ENCODE data around the gene SGPL1.
A peak's percentile ranks its signal among the peaks of the same experiment; 100 is the strongest.

The SGPL1 gene

DNA sequence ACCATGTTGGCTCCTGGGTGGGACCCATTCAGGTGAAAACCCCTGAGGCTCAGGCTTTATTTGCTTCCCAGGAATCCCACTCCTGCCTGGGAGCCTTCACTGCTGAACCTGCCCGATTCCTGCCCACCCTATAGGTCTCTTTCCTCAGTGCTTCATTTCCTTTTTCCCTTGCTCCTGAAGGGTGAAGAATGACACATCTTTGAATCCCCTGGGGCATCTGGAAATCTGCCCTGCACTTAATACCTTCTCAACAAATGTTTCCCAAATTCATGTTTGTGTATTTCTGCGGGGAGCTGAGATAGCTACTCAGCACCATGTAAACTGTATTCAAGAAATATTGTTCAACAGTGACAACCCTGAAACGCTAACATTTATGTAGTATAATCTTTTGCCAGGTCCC, 82.9 kb downstream of the SGPL1 start:
- TF ChIP-seq POLR2A (IDR thresholded peaks at IDR 0.05; ENCODE audit: low read length) (no peak), GATA1 (IDR thresholded peaks at IDR 0.05; ENCODE audit: low read depth, low read length) (no peak)
- no peak for DNase-seq

DNA sequence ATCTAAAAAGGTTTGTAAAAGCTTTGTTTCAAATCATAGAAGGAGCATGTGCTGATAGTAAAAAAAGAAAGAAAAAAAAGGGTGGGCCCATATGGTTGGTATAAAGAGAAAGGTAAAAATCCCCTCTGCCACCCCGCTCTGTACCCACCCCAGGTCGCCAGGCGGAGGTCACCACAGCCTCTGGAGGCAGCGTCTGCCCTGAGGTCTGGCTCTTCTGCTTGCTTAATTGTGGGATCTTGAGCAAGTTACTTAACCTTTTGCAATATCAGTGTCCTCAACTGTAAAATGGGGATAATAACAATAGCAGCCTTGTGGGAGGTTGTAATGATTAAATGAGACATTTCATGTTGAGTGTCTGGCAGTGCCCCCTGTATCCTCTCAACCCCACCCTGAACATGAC, 83.3 kb downstream of the SGPL1 start:
- DNase-seq = no peak
- TF ChIP-seq POLR2A (IDR thresholded peaks at IDR 0.05; ENCODE audit: low read length) (no peak), GATA1 (IDR thresholded peaks at IDR 0.05; ENCODE audit: low read depth, low read length) (no peak)

DNA sequence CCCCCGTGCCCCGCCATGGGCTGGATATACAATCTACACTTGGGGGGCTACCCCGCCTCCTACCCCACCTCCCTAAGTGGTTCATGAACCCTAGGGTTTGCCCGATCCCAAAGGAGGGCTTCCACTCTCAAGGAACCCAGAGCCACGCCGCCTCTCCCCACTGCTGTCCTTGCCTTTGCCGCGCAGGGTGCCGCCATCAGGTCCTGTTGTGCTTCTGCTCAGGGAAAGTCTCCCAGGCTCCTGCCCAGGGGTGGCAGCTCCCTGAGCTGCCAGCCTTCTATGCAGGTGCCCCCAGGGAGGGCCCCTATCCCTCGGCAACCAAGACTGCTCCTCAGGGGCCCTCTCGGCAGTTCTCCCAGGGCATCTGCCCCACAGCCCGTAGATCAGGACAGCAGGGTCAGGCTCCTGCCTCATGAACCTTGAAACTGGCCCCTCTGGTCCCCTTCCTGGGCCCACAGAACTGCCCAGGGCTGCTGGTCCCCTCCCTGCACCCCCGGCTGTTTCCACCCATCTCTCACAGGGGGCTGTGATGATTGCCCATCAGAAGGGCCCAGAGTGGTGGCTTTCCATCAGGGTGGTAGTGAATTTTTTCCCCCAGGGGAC, 85.6 kb downstream of the SGPL1 start:
- DNase-seq = no peak
- no peak for TF ChIP-seq POLR2A (IDR thresholded peaks at IDR 0.05; ENCODE audit: low read length)
- no peak for TF ChIP-seq GATA1 (IDR thresholded peaks at IDR 0.05; ENCODE audit: low read depth, low read length)

DNA sequence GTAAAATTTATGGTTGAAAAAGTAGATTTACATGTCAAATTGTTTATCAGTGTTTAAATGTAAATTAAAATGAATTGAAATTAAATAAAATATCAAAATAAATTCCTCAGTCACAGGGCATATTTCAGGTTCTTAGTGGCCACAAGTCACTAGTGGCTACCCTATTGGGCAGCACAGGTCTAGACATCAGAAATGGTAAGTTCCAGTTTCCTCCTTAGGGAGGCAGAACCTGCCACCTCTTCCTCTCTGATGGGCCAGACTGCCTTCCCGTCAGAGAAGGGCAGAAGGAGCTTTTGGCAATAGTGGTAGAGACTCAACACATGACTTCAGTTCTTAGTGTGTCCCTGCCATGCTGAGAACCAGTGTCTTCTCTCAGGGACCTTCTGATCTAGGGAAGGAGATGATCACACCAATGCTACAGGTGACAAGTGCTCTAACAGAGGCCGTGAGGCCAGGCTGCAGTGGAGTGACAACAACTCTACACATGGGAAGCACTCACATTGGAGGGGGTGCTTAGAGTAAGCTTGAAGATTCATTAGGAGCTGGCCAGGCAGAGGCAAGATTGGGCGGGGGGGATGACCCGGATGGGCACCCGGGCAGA, 87.0 kb downstream of the SGPL1 start:
- no peak for TF ChIP-seq POLR2A (IDR thresholded peaks at IDR 0.05; ENCODE audit: low read length)
- no peak for DNase-seq

DNA sequence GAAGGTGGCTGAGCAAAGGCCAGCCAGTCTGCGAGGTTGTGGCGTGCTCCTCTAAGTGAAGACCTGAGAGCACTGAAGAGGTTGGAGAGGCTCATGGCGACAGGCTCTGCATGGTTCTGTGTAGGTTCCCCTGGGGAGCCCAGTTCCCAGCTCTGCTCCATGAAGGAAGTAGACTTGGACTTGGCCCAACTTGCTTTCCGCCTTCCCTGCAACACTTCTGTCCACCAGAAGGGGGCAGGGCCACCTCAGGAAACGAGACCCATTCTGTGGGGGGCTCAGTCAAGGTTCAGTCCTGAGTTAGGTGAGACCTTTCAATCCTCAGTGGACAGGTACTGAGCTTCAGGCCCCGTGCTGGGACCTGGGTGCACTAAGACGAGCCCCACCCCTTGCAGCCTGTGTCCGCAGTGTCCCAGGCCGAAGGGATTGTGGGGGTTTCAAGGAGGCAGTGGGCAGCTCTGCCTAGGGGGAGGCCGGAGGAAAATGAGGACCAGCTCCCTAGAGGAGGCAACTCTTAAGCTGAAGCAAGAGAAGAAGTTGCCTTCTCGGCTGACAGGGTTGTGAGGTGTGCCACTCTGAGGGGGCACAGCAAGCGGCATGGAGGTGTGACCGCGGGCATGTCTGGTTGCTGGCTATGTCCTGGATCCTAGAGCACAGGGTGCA, 87.6 kb downstream of the SGPL1 start:
- peak; percentile 36 to 57 for DNase-seq
- no peak for TF ChIP-seq GATA1 (IDR thresholded peaks at IDR 0.05; ENCODE audit: low read depth, low read length)
- no peak for TF ChIP-seq POLR2A (IDR thresholded peaks at IDR 0.05; ENCODE audit: low read length)

DNA sequence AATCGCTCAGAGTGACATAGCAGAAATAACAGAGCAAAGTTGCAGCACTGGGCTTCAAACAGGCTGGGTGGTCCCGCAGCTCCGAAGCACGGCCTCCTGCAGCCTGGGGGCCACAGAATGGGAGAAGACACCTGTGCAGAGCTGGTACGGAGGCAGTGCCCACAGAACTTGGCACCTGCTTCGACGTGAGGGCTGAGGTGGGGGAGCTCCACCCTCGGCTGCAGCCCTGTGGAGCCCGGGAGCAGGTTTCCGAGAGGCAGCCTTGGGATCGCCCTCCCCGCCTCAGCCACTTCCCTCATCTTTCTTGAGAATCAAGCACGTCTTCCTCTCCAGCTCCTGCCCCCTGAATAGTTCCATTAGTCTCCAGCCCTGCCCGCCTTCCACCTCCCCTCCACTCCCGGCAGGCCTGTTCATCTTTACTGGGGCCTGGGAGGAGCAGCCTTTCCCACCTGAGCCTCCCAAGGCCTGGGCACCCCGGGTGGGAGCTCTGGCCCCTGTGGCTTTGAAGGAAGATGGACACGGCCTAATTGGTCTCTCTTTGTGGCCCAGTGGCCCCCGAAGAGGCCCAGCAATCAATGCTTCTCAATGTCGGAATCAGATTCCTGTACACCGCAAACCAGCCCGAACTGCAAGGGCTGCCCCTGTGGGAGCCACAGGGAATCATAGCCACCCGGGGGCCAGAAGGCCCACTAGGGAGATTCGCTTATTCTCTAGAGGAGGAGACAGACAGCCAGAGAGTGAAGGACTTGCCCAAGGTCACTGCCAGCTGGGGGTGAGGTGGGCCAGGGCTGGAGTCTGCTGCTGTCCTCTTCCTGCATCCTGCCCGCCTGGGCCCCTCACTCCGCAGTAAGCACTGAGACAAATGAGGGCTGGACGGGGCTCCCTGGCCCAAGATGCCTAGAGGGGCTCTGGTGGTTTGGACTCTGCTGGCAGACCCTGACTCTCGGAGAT, 89.6 kb downstream of the SGPL1 start:
- TF ChIP-seq GATA1 (IDR thresholded peaks at IDR 0.05; ENCODE audit: low read depth, low read length) (no peak), POLR2A (IDR thresholded peaks at IDR 0.05; ENCODE audit: low read length) (no peak)

DNA sequence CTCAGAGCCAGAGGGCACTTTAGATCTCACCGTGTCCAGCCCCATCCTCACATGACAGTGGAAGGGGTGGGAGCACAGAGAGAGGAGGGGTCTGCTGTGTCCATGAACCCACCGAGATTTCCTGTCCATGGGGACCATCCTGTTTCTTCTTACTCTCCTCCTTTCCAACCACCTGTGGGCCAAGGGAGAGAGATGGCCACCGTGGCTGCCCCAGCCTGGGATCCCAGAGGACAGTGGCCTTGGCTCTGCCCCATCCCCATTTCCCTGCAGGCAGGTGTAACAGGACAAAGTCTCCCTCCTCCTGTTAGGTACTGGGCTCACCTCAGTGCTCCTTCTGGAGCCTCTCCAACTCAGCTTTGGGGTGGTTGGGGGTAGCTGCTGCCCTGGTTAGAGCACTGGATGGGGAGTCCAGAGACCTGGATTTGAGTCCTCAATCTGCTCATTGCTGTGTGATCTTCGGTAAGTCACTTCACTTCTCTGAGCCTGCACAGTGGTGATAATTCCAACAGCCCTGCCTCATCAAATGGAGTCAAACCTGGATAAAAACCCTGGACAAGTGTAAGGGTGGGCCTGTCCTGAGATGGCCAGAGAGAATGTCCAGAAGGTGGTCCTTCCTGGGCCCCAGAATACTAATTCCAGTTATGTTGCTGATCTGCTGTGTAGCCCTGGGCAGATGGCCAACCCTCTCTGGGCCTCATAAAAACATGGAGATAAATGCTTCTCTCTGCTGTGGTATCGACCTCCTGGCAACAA, 90.5 kb downstream of the SGPL1 start:
- TF ChIP-seq GATA1 (IDR thresholded peaks at IDR 0.05; ENCODE audit: low read depth, low read length) = no peak
- DNase-seq = no peak

More for the DNA sequence above, 89.6 kb downstream of the SGPL1 start:
- DNase-seq = no peak

DNA sequence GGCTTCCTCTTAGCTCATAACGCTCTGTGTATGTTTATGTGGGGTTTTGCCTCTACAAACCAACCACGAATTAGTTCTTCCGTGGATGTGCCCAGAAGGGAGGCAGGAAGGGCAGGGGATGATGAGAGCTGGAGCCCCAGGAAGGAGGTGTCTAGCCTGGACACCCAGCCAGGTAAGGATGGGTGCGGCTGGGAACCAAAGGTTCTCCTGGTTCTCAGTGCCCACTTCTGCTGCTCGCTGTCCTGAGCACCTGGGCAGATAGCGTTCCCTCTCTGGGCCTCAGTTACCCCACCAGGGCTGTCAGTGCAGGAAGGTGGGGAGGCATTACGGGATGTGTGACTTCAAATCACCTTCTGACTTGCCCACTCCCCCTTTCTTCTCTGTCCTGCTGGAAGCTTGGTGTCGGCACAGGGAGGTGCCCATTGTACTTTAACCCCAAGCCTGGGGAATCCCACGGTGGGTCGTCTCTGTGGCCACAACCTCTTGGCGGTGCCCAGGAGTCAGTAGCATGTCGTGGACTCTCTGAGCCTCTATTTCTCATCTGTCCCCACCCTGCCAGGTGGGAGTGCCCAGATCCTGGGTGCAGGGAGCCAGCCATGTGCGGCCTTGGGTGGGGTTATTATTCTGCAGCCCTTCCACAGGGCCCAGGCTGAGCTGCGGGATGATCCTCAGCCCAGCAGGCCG, 91.3 kb downstream of the SGPL1 start:
- TF ChIP-seq GATA1 (IDR thresholded peaks at IDR 0.05; ENCODE audit: low read depth, low read length) (no peak), POLR2A (IDR thresholded peaks at IDR 0.05; ENCODE audit: low read length) (no peak)
- DNase-seq = no peak

DNA sequence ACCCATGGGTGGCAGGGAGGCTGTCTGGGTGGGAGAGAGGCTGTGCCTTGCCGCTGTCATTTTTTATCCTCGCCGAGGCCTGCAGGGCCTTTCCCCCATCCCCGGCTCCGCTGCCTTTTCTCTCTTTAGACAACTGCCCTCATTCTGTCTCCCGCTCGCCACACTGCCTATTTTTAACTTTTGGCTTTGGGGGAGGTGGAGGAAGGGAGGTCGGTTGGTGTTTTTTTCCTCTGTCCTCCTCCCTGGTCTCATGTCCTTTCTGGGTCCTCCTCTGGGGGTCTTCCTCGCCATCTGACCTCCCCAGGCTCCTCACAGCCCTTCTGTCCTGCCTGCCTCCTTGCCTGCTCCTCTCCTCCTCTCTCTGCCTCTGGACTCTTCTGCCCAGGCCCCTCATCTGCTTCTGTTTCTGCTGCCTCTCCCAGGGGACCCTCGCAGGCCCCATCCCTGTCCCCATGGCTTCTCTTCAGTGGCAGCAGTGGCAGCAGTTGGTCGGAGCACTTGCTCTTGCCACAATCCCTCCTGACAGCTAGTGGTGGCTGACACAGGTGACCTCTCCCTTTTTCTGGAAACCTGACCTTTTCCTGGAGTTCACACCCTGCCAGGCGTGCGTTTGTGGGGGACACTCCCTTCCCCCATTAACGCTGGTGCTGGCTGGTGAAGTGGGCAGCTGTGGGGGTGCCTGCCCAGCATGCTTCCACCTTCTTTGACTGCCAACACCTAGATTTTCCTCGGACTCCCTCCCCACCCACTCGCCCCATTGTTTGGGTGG, 92.1 kb downstream of the SGPL1 start:
- DNase-seq = no peak
- TF ChIP-seq POLR2A (IDR thresholded peaks at IDR 0.05; ENCODE audit: low read length) (no peak), GATA1 (IDR thresholded peaks at IDR 0.05; ENCODE audit: low read depth, low read length) (no peak)

DNA sequence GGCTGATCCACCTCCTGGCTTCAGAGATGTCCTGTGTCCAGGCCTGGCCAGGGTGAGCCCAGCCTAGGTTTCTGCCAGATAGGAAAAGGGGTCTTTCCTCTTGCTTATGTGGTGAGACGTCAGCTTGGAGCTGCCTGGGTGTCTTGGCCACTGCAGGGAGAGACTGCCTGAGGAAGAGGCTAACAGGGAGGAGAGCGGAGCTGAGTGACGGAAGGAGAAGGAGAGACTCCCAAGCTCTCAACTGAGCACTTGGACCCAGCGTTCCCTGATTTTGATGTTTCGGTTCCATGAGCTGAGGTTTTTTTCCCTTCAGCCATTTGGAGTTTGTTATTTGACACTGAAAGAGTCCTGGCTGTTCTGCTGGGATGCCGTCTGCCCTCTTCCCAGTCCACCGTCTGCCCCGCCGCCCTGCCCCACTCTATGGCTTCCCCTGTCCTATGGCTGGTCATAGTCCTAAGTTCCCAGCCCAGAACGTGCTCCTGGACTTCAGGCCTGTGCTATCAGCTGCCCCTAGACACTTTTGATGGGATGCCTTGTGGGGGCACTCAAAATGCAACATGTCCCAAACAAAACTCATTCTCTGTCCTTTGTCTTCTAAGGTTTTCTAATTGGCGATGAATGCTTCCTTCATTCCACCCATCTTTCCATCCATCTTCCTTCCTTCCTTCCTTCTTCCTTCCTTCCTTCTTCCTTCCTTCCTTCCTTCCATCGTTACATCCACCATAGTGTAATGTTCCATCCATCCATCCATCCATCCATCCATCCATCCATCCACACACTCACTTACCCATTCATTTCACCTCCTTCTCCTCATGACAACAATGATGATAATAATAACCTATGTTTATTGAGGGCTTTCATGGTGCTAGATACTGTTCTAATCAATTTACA, 92.9 kb downstream of the SGPL1 start:
- TF ChIP-seq GATA1 (IDR thresholded peaks at IDR 0.05; ENCODE audit: low read depth, low read length) (no peak), POLR2A (IDR thresholded peaks at IDR 0.05; ENCODE audit: low read length) (no peak)
- DNase-seq = no peak

DNA sequence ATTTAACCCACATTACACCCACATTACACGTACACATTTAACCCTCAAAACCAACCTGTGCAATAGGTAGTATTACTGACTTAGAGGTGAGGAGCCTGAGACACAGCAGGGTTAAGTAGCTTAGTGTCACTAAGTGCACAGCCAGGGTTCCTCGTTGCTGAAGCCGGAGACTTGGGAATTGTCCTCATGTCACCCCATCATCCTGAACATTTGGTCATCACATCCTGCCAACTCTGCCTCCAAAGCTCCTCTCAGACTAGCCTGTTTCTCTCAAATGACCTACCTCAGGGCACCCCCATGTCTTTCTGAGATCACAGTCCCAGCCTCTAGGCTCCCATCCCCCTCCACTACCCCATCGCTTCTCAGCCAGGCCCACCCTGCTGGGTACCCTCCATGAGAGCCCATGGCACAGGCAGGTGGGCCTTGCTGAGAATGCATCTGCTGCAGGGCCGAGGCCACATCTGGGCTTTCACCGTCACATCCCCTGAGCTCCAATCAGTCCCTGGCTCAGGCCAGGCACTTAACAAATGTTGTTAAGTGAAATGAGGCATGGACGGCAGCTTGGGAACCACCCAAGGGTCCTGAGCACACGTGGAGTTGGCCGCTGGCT, 93.7 kb downstream of the SGPL1 start:
- TF ChIP-seq POLR2A (IDR thresholded peaks at IDR 0.05; ENCODE audit: low read length) (no peak), GATA1 (IDR thresholded peaks at IDR 0.05; ENCODE audit: low read depth, low read length) (no peak)
- no peak for DNase-seq
